K562 (cell line): Measurements from ENCODE around the gene IL12RB1. TPM values are rescaled to one million over a fixed set of nuclear protein-coding genes. Genes with fewer than 3 reads are reported as not detected.
A peak's percentile ranks its signal among the peaks of the same experiment; 100 is the strongest.

Experiments
- ARID3B ChIP-seq: fragments of 250-450 bp; sonication (Bioruptor Pico); IDR thresholded peaks from 2 replicates; pipeline ENCODE4 v1.4.0; 2020; ENCODE audit warnings: borderline replicate concordance
- ARNT ChIP-seq, 2 experiments: fragments of 450-650 bp; IDR thresholded peaks; 2 replicates each; pipeline ENCODE4 v1.6.1; 2016; ENCODE audit warnings: mild to moderate bottlenecking in 1 of 2
- BRCA1 ChIP-seq, 2 experiments: fragments of 450-650 bp in 1 of 2; sonication (generic) in 1 of 2; formaldehyde crosslinking in 1 of 2; IDR thresholded peaks; 2 replicates each; pipeline versions ENCODE4 v1.5.0 to v1.6.1; 2017 to 2020; ENCODE audit warnings: mild to moderate bottlenecking in 1 of 2, missing genetic modification reagents in 1 of 2
- CBX8 ChIP-seq: fragments of 200-600 bp; sonication (generic); IDR thresholded peaks from 2 replicates; pipeline ENCODE4 v1.6.1; 2012; ENCODE audit warnings: borderline replicate concordance, mixed run types, low read depth, mild to moderate bottlenecking, moderate library complexity, mixed read lengths, low read length, control low read depth, inconsistent platforms; ENCODE audit not compliant: poor library complexity, severe bottlenecking; ENCODE audit errors: extremely low read depth
- CHCHD3 ChIP-seq: fragments of 250-450 bp; sonication (Bioruptor Pico); IDR thresholded peaks from 2 replicates; pipeline ENCODE4 v2.1.2; 2022; ENCODE audit warnings: mild to moderate bottlenecking
- DIDO1 ChIP-seq: fragments of 450-650 bp; IDR thresholded peaks from 2 replicates; pipeline ENCODE4 v1.6.1; 2016; ENCODE audit warnings: low read depth, missing biosample characterization, missing genetic modification characterization
- HIVEP1 ChIP-seq: fragments of 250-450 bp; sonication (Bioruptor Pico); IDR thresholded peaks from 2 replicates; pipeline ENCODE4 v1.4.0; 2020; ENCODE audit warnings: mild to moderate bottlenecking
- HMBOX1 ChIP-seq: sonication (generic); IDR thresholded peaks from 2 replicates; pipeline ENCODE4 v1.6.1; 2016
- KAT7 ChIP-seq: sonication (generic); formaldehyde crosslinking; IDR thresholded peaks from 2 replicates; pipeline ENCODE4 v1.8.0; 2022; ENCODE audit warnings: missing genetic modification reagents, mild to moderate bottlenecking, borderline replicate concordance
- KDM4B ChIP-seq, 2 experiments: fragments of 450-650 bp in 1 of 2; sonication (generic) in 1 of 2; IDR thresholded peaks; 2 replicates each; pipeline ENCODE4 v1.6.1; 2016 to 2017; ENCODE audit warnings: borderline replicate concordance in 2 of 2, antibody characterized with exemption in 1 of 2, low read depth in 1 of 2, mild to moderate bottlenecking in 1 of 2
- POLR2G ChIP-seq: fragments of 200-400 bp; formaldehyde crosslinking; IDR thresholded peaks from 2 replicates; pipeline ENCODE4 v1.6.1; 2017; ENCODE audit warnings: low read depth, mild to moderate bottlenecking, antibody characterized with exemption, low read length, moderate library complexity
- POLR3A ChIP-seq: IDR thresholded peaks from 2 replicates; pipeline ENCODE4 v1.6.1; 2011; ENCODE audit warnings: borderline replicate concordance, mild to moderate bottlenecking, moderate library complexity; ENCODE audit not compliant: insufficient read length, insufficient read depth; ENCODE audit errors: extremely low read depth
- SREBF2 ChIP-seq: sonication (generic); formaldehyde crosslinking; IDR thresholded peaks from 2 replicates; pipeline ENCODE4 v1.4.0; 2020; ENCODE audit warnings: mild to moderate bottlenecking, missing genetic modification reagents
- ZBTB11 ChIP-seq, 3 experiments: fragments of 200-800 bp in 1 of 3; fragments of 250-450 bp in 1 of 3; fragments of 450-650 bp in 1 of 3; sonication (Bioruptor Pico) in 1 of 3; sonication (Bioruptor generic) in 1 of 3; formaldehyde crosslinking in 1 of 3; IDR thresholded peaks; 2 replicates each; pipeline versions ENCODE4 v1.6.1 to v1.8.0; 2016 to 2022; ENCODE audit warnings: mild to moderate bottlenecking in 2 of 3, missing genetic modification characterization in 2 of 3, missing compliant biosample characterization in 1 of 3, moderate library complexity in 1 of 3
- ZBTB33 ChIP-seq: sonication (generic); formaldehyde crosslinking; IDR thresholded peaks from 2 replicates; pipeline ENCODE4 v1.8.1; 2023; ENCODE audit warnings: mild to moderate bottlenecking, missing genetic modification reagents
- ZNF316 ChIP-seq: fragments of 450-650 bp; IDR thresholded peaks from 2 replicates; pipeline ENCODE4 v1.6.1; 2016
- ZNF41 ChIP-seq: fragments of 250-450 bp; sonication (Bioruptor Pico); conservative IDR thresholded peaks from 2 replicates; pipeline ENCODE4 v1.4.0; 2020; ENCODE audit warnings: mild to moderate bottlenecking
- polyA plus RNA-seq, 8 experiments: library from polyadenylated mRNA; depleted of rRNA in 4 of 8; stranded (reverse) in 5 of 8; unstranded in 3 of 8; fragments of >200 nt; fragmentation: Nextera tagmentation in 2 of 8; fragmentation: Illumina TruSeq in 1 of 8; extraction: Ambion mirVana in 2 of 8; extraction: Trizol in 1 of 8; gene quantifications; 2 replicates each; pipeline versions ENCODE4 v1.2.1 to v1.2.3, GENCODE V29; 2011 to 2014; ENCODE audit warnings: inconsistent platforms in 1 of 8, missing spikeins in 1 of 8
- total RNA-seq, 7 experiments: library from RNA; depleted of rRNA in 6 of 7; stranded (reverse); fragments of >200 nt in 6 of 7; fragmentation: Illumina TruSeq in 2 of 7; extraction: Trizol in 2 of 7; gene quantifications; 2 replicates each; pipeline versions ENCODE4 v1.2.1 to v1.2.3, GENCODE V29; 2011 to 2021; ENCODE audit warnings: low replicate concordance in 1 of 7
- TF ChIP-seq, protein P1 (sequence below): fragments of 250-450 bp; sonication (Bioruptor Pico); IDR thresholded peaks from 2 replicates; pipeline ENCODE4 v1.8.0; 2021; ENCODE audit warnings: moderate library complexity, mild to moderate bottlenecking, inconsistent platforms

Gene IL12RB1
- total and polyA plus RNA-seq, 9 of the 15 experiments (the other 6 are each of a cell fraction or from before 2014, with no cell fraction given), result 0.04 to 0.07 (median 0.06) TPM; not detected in 5

DNA sequence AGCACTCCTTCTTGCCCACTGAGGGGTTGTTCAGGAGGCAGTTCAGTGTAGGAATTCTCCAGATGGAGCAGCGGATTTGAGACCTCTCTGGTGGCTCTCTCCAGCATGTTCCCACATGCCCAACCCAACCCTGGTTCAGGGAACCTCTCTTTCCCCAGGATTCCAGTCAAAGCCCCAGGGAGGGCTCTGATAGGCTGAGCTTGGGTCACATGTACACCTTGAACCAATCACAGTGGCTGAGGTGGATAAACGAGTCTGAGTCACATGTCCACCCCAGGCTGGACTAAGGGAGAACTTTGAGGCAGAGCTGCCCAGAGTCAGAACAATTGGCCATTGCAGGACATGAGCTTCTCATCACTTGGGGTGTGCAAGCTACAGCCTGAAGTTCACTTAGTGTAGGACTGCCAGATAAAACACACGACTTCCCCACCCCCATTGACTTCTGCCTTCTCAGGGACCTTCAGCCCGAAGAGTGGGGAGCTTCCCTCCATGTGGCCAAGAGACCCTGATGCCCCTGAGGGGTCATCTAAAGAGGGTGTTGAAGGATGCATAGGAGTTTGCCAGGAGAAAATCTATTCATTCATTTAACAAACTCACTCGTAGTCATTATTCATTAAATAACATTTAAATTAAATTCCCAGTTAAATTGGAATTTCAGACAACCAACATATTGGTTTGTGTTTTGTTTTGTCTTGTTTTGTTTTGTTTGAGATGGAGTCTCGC, 6.9 kb upstream of the IL12RB1 start (continued):
- TF ChIP-seq ZBTB11 (CRISPR knock-in tag; IDR thresholded peaks at IDR 0.05) (no peak), POLR2G (no peak), DIDO1 (tag) (no peak), POLR3A (no peak), SREBF2 (CRISPR knock-in tag) (no peak), KAT7 (CRISPR knock-in tag) (no peak), ARNT (IDR thresholded peaks at IDR 0.05) (no peak), KDM4B (IDR thresholded peaks at IDR 0.05; ENCODE audit: borderline replicate concordance in 2 of 2, low read depth in 1 of 2) (no peak), CBX8 (no peak), HMBOX1 (no peak), ZBTB33 (CRISPR knock-in tag) (no peak), ZNF41 (CRISPR knock-in tag) (no peak), BRCA1 (IDR thresholded peaks at IDR 0.05) (no peak), BRCA1 (CRISPR knock-in tag; IDR thresholded peaks at IDR 0.05) (no peak), ZNF316 (no peak), CHCHD3 (CRISPR knock-in tag) (no peak), HIVEP1 (0 out of 2 replicates have a peak, but pooled peaks have one; percentile 61), ARID3B (CRISPR knock-in tag) (no peak)
- TF ChIP-seq, protein P1, sequence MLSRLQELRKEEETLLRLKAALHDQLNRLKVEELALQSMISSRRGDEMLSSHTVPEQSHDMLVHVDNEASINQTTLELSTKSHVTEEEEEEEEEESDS (CRISPR knock-in tag), result no peak
